ENCODE data around the gene TEC.

Gene TEC

DNA sequence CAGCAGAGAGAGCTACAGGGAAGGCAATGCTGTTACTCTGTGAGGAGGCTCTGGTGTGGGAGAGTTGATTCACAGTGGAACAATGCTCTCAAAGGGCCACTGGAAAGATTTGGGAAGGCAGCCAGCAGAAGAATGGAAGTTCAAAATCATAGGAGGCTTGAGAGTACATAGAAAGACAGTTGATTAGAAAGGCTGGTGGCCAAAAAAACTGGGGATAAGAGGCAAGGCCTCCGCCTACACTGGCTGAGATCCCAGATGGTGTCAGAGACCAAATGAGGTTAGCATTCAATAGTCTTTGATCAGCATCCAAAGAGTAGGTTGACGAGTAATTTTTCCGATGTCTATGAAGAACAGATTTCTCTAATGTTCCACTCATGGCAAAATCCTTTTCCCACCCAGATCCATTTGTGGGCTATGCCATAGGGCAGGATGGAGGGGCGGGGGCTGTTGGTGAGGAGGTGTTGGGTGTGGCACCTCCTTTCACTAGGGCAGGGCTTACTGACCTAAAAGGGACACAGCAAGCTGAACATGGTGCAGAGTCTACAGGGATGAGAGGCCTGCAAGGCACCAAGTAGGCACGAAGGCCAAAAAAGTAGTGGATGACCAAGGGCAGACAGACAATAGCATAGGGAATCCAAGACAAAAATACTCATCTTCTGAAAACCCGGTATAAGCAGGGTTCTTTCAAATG is 15.1 kb downstream of the TEC start:
- Histone ChIP-seq H3K4me3 (ENCODE audit: low read length in 2 of 2) (no peak overlapping the region), H3K9me3 (ENCODE audit: control insufficient read depth in 2 of 2, low read length in 2 of 2) (no peaks in the 10 kb centered on the region), H3K36me3 (ENCODE audit: control insufficient read depth in 2 of 2, insufficient read depth in 2 of 2, low read length in 2 of 2) (no peaks in the 10 kb centered on the region), H3K27me3 (ENCODE audit: control insufficient read depth in 1 of 2, insufficient read depth in 2 of 2, low read length in 2 of 2) (no peaks in the 10 kb centered on the region), H3K27ac (ENCODE audit: low read length) (no peak overlapping the region), H3K9ac (ENCODE audit: low read length in 2 of 2) (no peak overlapping the region), H3K4me1 (ENCODE audit: control insufficient read depth, insufficient read depth, low read length) (no peaks in the 10 kb centered on the region)

DNA sequence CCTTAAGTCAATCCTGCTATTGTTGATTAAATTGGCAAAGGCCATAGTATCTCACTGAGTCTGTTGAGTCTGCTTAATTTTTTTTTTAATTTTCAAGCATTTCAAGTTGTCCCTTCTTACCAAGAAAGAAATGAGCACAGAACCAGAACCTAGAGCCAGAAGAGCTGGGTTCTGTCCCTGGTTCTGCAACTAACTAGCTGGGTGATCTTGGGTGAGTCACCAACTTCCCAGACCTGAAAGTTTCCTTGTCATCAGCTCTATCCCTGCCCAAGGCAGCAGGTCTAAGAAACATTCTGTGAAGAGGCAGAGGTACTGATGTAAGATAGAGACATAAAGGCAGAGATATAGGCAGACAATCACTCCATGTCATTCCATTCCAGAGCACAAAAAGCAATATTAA is 17.3 kb downstream of the TEC start:
- H3K4me1 ChIP-seq (ENCODE audit: control insufficient read depth, insufficient read depth, low read length), result no peaks in the 10 kb centered on the region
- no peak overlapping the region for H3K4me3 ChIP-seq (ENCODE audit: low read length in 2 of 2)
- no peak overlapping the region for H3K9ac ChIP-seq (ENCODE audit: low read length in 2 of 2)
- no peaks in the 10 kb centered on the region for H3K9me3 ChIP-seq (ENCODE audit: control insufficient read depth in 2 of 2, low read length in 2 of 2)
- no peaks in the 10 kb centered on the region for H3K27me3 ChIP-seq (ENCODE audit: control insufficient read depth in 1 of 2, insufficient read depth in 2 of 2, low read length in 2 of 2)
- H3K27ac ChIP-seq (ENCODE audit: low read length), result no peak overlapping the region
- H3K36me3 ChIP-seq (ENCODE audit: control insufficient read depth in 2 of 2, insufficient read depth in 2 of 2, low read length in 2 of 2), result no peaks in the 10 kb centered on the region

DNA sequence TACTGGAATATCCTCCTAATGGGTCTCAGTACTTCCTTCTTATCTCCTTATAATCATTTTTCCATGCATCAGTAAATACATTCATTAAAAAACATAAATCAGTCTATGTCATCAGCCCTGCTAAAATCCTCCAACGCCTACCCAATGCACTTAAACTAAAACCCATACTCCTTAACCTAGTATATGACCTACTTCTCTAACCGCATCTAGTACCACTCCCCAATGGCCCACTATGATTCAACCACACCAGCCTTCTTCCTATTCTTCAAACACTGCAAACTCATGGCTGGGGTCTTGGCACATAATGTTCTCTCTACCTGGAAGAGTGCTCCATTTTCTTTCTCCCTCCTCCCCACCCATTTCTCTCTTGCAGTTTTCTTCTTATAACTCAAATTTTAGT is 18.7 kb downstream of the TEC start:
- no peak overlapping the region for H3K27ac ChIP-seq (ENCODE audit: low read length)
- H3K4me3 ChIP-seq (ENCODE audit: low read length in 2 of 2), result no peak overlapping the region
- H3K4me1 ChIP-seq (ENCODE audit: control insufficient read depth, insufficient read depth, low read length), result no peaks in the 10 kb centered on the region
- no peaks in the 10 kb centered on the region for H3K27me3 ChIP-seq (ENCODE audit: control insufficient read depth in 1 of 2, insufficient read depth in 2 of 2, low read length in 2 of 2)
- no peaks in the 10 kb centered on the region for H3K36me3 ChIP-seq (ENCODE audit: control insufficient read depth in 2 of 2, insufficient read depth in 2 of 2, low read length in 2 of 2)
- H3K9ac ChIP-seq (ENCODE audit: low read length in 2 of 2), result no peak overlapping the region
- no peaks in the 10 kb centered on the region for H3K9me3 ChIP-seq (ENCODE audit: control insufficient read depth in 2 of 2, low read length in 2 of 2)

DNA sequence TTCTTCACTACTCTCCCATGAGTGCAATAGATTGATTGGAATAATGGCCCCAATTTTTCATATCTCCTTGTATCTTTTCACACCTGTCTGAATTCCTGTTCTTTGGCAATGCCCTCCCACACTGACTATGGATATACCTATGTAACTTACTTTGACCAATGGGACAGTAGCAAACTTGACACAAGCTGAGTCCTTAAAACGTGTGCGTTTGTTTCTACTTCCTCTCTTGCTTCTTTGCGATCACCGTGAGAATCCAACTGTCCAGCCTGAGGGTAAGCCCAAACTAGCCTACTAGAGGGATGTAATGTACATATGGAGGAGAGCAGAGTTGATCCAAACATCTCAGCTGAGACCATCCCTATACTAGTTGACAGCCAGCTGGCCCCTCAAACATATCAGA is 19.3 kb downstream of the TEC start:
- H3K27me3 ChIP-seq (ENCODE audit: control insufficient read depth in 1 of 2, insufficient read depth in 2 of 2, low read length in 2 of 2), result no peaks in the 10 kb centered on the region

DNA sequence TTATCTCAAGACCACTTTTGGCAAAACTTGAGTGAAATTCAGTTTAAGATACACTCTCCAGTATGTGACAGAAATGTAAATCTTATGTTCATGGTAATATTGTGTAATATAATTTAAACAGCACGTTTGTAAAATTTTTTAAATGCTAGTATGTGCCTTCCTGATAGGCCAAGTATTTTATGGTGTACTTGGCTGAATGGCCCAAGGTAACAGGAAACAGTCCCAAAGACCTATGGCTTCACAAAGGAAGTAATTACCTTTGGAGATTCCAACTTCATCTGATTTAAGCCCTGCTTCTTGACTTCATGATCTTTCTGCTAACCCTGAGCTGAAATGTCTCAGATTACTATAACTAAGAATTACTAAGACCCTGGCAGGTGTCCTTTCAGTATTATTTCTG is 20.3 kb downstream of the TEC start:
- Histone ChIP-seq H3K9me3 (ENCODE audit: control insufficient read depth in 2 of 2, low read length in 2 of 2) (no peaks in the 10 kb centered on the region), H3K9ac (ENCODE audit: low read length in 2 of 2) (no peak overlapping the region), H3K4me1 (ENCODE audit: control insufficient read depth, insufficient read depth, low read length) (no peaks in the 10 kb centered on the region), H3K36me3 (ENCODE audit: control insufficient read depth in 2 of 2, insufficient read depth in 2 of 2, low read length in 2 of 2) (no peaks in the 10 kb centered on the region), H3K27me3 (ENCODE audit: control insufficient read depth in 1 of 2, insufficient read depth in 2 of 2, low read length in 2 of 2) (no peaks in the 10 kb centered on the region), H3K27ac (ENCODE audit: low read length) (no peak overlapping the region), H3K4me3 (ENCODE audit: low read length in 2 of 2) (no peak overlapping the region)

More for the DNA sequence above, 19.3 kb downstream of the TEC start:
- no peaks in the 10 kb centered on the region for H3K4me1 ChIP-seq (ENCODE audit: control insufficient read depth, insufficient read depth, low read length)
- no peak overlapping the region for H3K9ac ChIP-seq (ENCODE audit: low read length in 2 of 2)
- H3K27ac ChIP-seq (ENCODE audit: low read length), result no peak overlapping the region
- H3K4me3 ChIP-seq (ENCODE audit: low read length in 2 of 2), result no peak overlapping the region
- no peaks in the 10 kb centered on the region for H3K9me3 ChIP-seq (ENCODE audit: control insufficient read depth in 2 of 2, low read length in 2 of 2)
- H3K36me3 ChIP-seq (ENCODE audit: control insufficient read depth in 2 of 2, insufficient read depth in 2 of 2, low read length in 2 of 2), result no peaks in the 10 kb centered on the region

DNA sequence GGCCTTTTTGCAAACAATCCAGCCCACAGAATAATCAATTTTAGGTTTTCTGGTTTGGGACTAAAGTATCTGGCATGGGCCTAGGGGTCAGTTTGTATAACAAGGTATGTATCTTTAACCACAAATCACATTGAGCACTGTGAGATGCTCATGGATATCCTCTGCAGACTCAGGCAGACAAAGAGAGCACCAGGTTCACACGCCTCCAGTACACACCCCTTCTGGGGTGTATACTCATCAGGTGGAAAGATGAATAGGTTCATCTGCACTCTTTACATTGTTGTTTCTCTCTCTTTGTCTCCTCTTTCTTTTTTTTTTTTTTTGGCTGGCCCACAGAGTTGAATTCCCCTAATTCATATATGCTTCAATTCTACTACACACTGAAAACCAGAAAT is 21.1 kb downstream of the TEC start:
- H3K9me3 ChIP-seq (ENCODE audit: control insufficient read depth in 2 of 2, low read length in 2 of 2), result no peaks in the 10 kb centered on the region
- no peak overlapping the region for H3K9ac ChIP-seq (ENCODE audit: low read length in 2 of 2)
- no peaks in the 10 kb centered on the region for H3K27me3 ChIP-seq (ENCODE audit: control insufficient read depth in 1 of 2, insufficient read depth in 2 of 2, low read length in 2 of 2)
- H3K4me1 ChIP-seq (ENCODE audit: control insufficient read depth, insufficient read depth, low read length), result no peaks in the 10 kb centered on the region
- no peak overlapping the region for H3K4me3 ChIP-seq (ENCODE audit: low read length in 2 of 2)
- no peaks in the 10 kb centered on the region for H3K36me3 ChIP-seq (ENCODE audit: control insufficient read depth in 2 of 2, insufficient read depth in 2 of 2, low read length in 2 of 2)
- no peak overlapping the region for H3K27ac ChIP-seq (ENCODE audit: low read length)

DNA sequence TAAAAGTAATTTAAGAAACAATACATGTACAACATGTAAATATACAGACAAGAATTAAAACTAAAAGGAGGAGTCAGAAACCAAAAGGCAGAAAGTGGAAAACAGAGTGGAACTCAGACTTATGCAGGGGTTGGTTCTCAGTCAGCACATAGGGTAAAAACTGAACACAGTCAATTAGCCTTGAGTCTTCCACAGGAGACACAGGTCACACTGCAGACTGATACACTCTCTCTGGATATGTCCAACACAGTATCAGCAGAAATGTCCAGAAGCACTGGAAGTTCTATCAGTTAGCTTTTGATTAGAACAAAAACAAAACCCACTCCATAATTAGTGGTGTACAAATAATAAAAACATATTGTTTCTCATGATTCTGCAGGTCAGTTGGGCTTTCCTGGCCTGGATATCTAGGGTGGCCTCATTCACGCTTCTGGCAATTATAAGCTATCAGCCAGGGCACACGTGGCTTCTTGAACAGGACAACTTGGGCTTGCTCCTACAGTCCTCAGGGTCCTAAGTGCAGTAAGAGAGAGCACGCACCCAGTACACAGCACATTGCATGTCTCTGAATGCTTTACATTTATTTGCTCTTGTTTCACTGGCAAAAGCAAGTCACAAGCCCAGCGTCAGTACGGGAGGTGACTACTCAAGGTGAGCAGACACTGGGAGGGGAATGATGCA is 21.6 kb downstream of the TEC start:
- H3K9me3 ChIP-seq (ENCODE audit: control insufficient read depth in 2 of 2, low read length in 2 of 2), result no peaks in the 10 kb centered on the region
- no peaks in the 10 kb centered on the region for H3K36me3 ChIP-seq (ENCODE audit: control insufficient read depth in 2 of 2, insufficient read depth in 2 of 2, low read length in 2 of 2)
- H3K9ac ChIP-seq (ENCODE audit: low read length in 2 of 2), result no peak overlapping the region
- H3K4me3 ChIP-seq (ENCODE audit: low read length in 2 of 2), result no peak overlapping the region
- no peaks in the 10 kb centered on the region for H3K4me1 ChIP-seq (ENCODE audit: control insufficient read depth, insufficient read depth, low read length)
- no peak overlapping the region for H3K27ac ChIP-seq (ENCODE audit: low read length)
- no peaks in the 10 kb centered on the region for H3K27me3 ChIP-seq (ENCODE audit: control insufficient read depth in 1 of 2, insufficient read depth in 2 of 2, low read length in 2 of 2)

DNA sequence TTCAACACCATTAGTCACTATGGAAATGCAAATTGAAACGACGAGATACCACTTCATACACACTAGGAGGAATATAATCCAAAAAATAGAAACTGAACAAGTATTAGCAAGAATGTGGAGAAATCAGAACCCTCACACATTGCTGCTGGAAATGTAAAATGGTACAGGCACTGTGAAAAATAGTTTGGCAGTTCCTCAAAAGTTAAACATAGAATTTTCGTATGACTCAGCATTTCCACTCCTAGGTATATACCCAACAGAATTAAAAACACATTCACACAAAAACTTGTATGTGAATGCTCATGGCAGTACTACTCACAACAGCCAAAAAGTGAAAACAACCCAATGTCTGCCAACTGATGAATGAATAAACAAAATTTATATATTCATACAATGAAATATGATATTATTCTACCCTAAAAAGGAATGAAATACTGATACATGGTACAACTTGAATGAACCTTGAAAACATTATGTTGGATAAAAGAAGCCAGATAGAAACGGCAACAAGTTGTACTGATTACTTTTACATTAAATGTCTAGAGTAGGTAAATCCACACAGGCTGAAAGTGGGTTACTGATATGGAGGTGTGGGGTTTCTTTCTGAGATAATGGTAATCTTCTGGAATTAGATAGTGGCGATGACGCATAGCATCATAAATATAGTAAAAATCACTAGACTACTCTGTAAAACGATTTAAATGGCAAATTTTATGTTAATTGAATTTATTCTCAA is 22.3 kb downstream of the TEC start:
- Histone ChIP-seq H3K4me1 (ENCODE audit: control insufficient read depth, insufficient read depth, low read length) (no peaks in the 10 kb centered on the region), H3K27me3 (ENCODE audit: control insufficient read depth in 1 of 2, insufficient read depth in 2 of 2, low read length in 2 of 2) (no peaks in the 10 kb centered on the region), H3K9ac (ENCODE audit: low read length in 2 of 2) (no peak overlapping the region), H3K4me3 (ENCODE audit: low read length in 2 of 2) (no peak overlapping the region), H3K36me3 (ENCODE audit: control insufficient read depth in 2 of 2, insufficient read depth in 2 of 2, low read length in 2 of 2) (no peaks in the 10 kb centered on the region), H3K9me3 (ENCODE audit: control insufficient read depth in 2 of 2, low read length in 2 of 2) (no peaks in the 10 kb centered on the region), H3K27ac (ENCODE audit: low read length) (no peak overlapping the region)

DNA sequence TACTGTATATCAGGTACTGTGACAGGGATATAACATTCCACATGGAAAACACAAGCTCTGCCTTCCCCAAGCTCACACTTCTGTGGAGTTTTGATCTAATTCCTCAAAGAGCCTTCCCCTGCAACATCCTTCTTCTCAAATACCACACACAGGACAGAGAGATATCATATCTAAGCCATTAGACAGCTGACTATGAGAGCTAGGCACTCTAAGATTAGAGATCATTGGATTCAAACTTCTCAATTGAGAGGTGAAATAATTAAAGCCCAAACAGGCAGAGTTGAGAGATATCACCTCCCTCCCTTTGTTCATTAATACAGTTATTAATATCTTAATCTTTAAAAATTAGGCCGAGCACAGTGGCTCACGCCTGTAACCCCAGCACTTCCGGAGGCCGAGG is 25.0 kb downstream of the TEC start:
- Histone ChIP-seq H3K9me3 (ENCODE audit: control insufficient read depth in 2 of 2, low read length in 2 of 2) (no peaks in the 10 kb centered on the region), H3K4me1 (ENCODE audit: control insufficient read depth, insufficient read depth, low read length) (no peaks in the 10 kb centered on the region), H3K27ac (ENCODE audit: low read length) (no peak overlapping the region), H3K9ac (ENCODE audit: low read length in 2 of 2) (no peak overlapping the region), H3K36me3 (ENCODE audit: control insufficient read depth in 2 of 2, insufficient read depth in 2 of 2, low read length in 2 of 2) (no peaks in the 10 kb centered on the region), H3K4me3 (ENCODE audit: low read length in 2 of 2) (no peak overlapping the region), H3K27me3 (ENCODE audit: control insufficient read depth in 1 of 2, insufficient read depth in 2 of 2, low read length in 2 of 2) (no peaks in the 10 kb centered on the region)

DNA sequence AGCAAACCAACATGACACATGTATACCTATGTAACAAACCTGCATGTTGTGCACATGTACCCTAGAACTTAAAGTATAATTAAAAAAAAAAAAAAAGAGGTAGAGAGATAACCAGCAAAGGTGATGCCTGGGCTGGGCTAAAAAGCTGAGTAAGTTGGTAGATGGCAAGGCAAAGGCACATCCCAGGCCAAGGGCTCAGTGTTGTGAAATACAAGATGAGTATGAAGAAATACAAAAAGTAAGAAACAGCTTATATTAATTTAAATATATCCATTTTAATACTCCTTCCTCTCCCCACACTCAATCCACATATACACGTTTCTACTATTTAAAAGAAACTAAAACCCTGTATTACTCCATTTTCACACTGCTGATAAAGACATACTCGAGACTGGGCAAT is 25.8 kb downstream of the TEC start:
- H3K9me3 ChIP-seq (ENCODE audit: control insufficient read depth in 2 of 2, low read length in 2 of 2), result no peaks in the 10 kb centered on the region
- H3K4me1 ChIP-seq (ENCODE audit: control insufficient read depth, insufficient read depth, low read length), result no peaks in the 10 kb centered on the region
- H3K27ac ChIP-seq (ENCODE audit: low read length), result no peak overlapping the region
- H3K9ac ChIP-seq (ENCODE audit: low read length in 2 of 2), result no peak overlapping the region
- no peak overlapping the region for H3K4me3 ChIP-seq (ENCODE audit: low read length in 2 of 2)
- H3K27me3 ChIP-seq (ENCODE audit: control insufficient read depth in 1 of 2, insufficient read depth in 2 of 2, low read length in 2 of 2), result no peaks in the 10 kb centered on the region
- H3K36me3 ChIP-seq (ENCODE audit: control insufficient read depth in 2 of 2, insufficient read depth in 2 of 2, low read length in 2 of 2), result no peaks in the 10 kb centered on the region

DNA sequence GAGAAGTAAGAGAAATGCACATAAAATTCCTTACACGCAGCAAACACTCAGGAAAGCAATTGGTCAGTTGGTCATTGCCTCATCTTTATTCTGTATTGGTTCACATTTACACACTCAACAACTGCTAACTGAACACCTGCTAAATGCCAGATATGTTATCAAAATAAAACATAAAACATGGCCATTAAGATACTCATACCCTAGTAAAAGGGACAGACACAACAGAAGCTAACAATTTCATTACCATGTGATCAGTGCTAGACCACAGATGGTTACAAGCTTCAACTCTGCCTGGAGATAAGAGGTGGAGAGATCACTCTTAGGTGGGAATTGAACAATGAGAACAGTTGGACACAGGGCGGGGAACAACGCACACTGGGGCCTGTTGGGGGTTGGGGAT is 26.2 kb downstream of the TEC start:
- H3K4me1 ChIP-seq (ENCODE audit: control insufficient read depth, insufficient read depth, low read length), result no peaks in the 10 kb centered on the region
- no peaks in the 10 kb centered on the region for H3K36me3 ChIP-seq (ENCODE audit: control insufficient read depth in 2 of 2, insufficient read depth in 2 of 2, low read length in 2 of 2)
- no peak overlapping the region for H3K4me3 ChIP-seq (ENCODE audit: low read length in 2 of 2)
- no peaks in the 10 kb centered on the region for H3K27me3 ChIP-seq (ENCODE audit: control insufficient read depth in 1 of 2, insufficient read depth in 2 of 2, low read length in 2 of 2)
- H3K9me3 ChIP-seq (ENCODE audit: control insufficient read depth in 2 of 2, low read length in 2 of 2), result no peaks in the 10 kb centered on the region
- H3K9ac ChIP-seq (ENCODE audit: low read length in 2 of 2), result no peak overlapping the region
- no peak overlapping the region for H3K27ac ChIP-seq (ENCODE audit: low read length)

Measured in stomach smooth muscle (tissue), 2 donors.